HG03280 (cell line): ENCODE measurements around the gene C8G.

Source experiments
- ATAC-seq: cut with Tn5 transposase; IDR thresholded peaks from one replicate; pipeline ENCODE4 v1.9.1; 2021; ENCODE audit warnings: mild to moderate bottlenecking, moderate library complexity; ENCODE audit not compliant: unreplicated experiment

C8G gene

GRCh38 chr9:136964833-136965422 lies 19.9 kb downstream of the C8G start:
- ATAC-seq: no peak

- ATAC-seq: no peak
Measured at GRCh38 chr9:136965771-136966484, 20.9 kb downstream of the C8G start.

GRCh38 chr9:136968333-136969127 lies 23.5 kb downstream of the C8G start:
- no peak for ATAC-seq

GRCh38 chr9:136969150-136969549 lies 24.1 kb downstream of the C8G start:
- no peak for ATAC-seq

- no peak for ATAC-seq
Measured at GRCh38 chr9:136969774-136970173, 24.7 kb downstream of the C8G start.

GRCh38 chr9:136970361-136970760 lies 25.3 kb downstream of the C8G start:
- no peak for ATAC-seq

- ATAC-seq: no peak
Measured at GRCh38 chr9:136971746-136972145, 26.7 kb downstream of the C8G start.

- no peak for ATAC-seq
Measured at GRCh38 chr9:136972335-136972734, 27.3 kb downstream of the C8G start.

GRCh38 chr9:136972743-136973142 lies 27.7 kb downstream of the C8G start:
- no peak for ATAC-seq

- ATAC-seq: no peak
Measured at GRCh38 chr9:136973618-136974617, 28.9 kb downstream of the C8G start.

- no peak for ATAC-seq
Measured at GRCh38 chr9:136974817-136975535, 29.9 kb downstream of the C8G start.

- ATAC-seq: no peak
Measured at GRCh38 chr9:136975644-136976043, 30.6 kb downstream of the C8G start.

GRCh38 chr9:136977223-136977622 lies 32.2 kb downstream of the C8G start, which contains the start of gene PTGDS:
Gene PTGDS, plus strand, starts transcription at chr9:136977504. Its CDS starts 75 bp downstream, at chr9:136977579.
- ATAC-seq: no peak

GRCh38 chr9:136977649-136978072 lies 32.6 kb downstream of the C8G start:
- no peak for ATAC-seq

GRCh38 chr9:136978073-136978864 lies 33.2 kb downstream of the C8G start:
- ATAC-seq: no peak

GRCh38 chr9:136978865-136979544 lies 34.0 kb downstream of the C8G start:
- no peak for ATAC-seq

- no peak for ATAC-seq
Measured at GRCh38 chr9:136979769-136980587, 34.9 kb downstream of the C8G start.
